K562 (cell line): ENCODE measurements around the gene TMEM271. TPM values are rescaled to one million over a fixed set of nuclear protein-coding genes. Genes with fewer than 3 reads are reported as not detected.

Experiments used
- ATAC-seq: fragments of 200-7000 bp; cut with Tn5 transposase; 3 replicates; pipeline ENCODE4 v1.9.1; 2020; ENCODE audit warnings: moderate library complexity
- BruUV-seq: library from RNA; stranded (reverse); fragments of 400-500 nt; replicated peaks from 2 replicates; lab custom pipeline; 2021; lab: Mats Ljungman, UMichigan
- CTCF ChIA-PET: fragments of 300-600 bp; formaldehyde crosslinking; extraction: SDS; loops from one replicate; lab custom pipeline; 2021; ENCODE audit warnings: low intra/inter-chr PET ratio; lab: Yijun Ruan, JAX
- POLR2A ChIA-PET: fragments of 300-600, 350-650 bp; sonication (Branson Sonifier 250); formaldehyde crosslinking; extraction: SDS; loops from one replicate; lab custom pipeline; 2021; ENCODE audit warnings: antibody characterized with exemption, inconsistent platforms; lab: Yijun Ruan, JAX
- DNase-seq, 4 experiments: peaks; one replicate each; pipeline versions ENCODE4 v3.0.0 to v3.0.0-alpha.2; 2011 to 2018; ENCODE audit warnings: low spot score in 3 of 4, mixed read lengths in 3 of 4; ENCODE audit errors: extremely low read depth in 1 of 4
- FAIRE-seq: peaks from 2 replicates; lab custom pipeline; 2011; peaks lifted over from hg19 to GRCh38; lab: Jason Lieb, UNC
- H2AFZ ChIP-seq: 2 replicates; pipeline ENCODE4 v1.6.0; 2011; ENCODE audit warnings: low read depth, low read length, control low read depth, inconsistent platforms
- H3K27ac ChIP-seq: fragments of 200-600 bp; 3 replicates; pipeline ENCODE4 v1.8.0; 2011; ENCODE audit warnings: low read depth, mild to moderate bottlenecking, control low read depth, inconsistent platforms, low read length, moderate library complexity, mixed read lengths; ENCODE audit errors: extremely low read depth
- H3K27me3 ChIP-seq, 2 experiments: fragments of 300-600 bp in 1 of 2; 2 replicates in 1 of 2; 3 replicates in 1 of 2; pipeline versions ENCODE4 v1.6.0 to v1.8.0; 2011; ENCODE audit warnings: inconsistent platforms in 2 of 2, low read length in 2 of 2, mild to moderate bottlenecking in 1 of 2, mixed read lengths in 1 of 2, moderate library complexity in 1 of 2; ENCODE audit not compliant: control insufficient read depth in 2 of 2, insufficient read depth in 2 of 2
- H3K36me3 ChIP-seq: fragments of 300-600 bp; 3 replicates; pipeline ENCODE4 v1.8.0; 2011; ENCODE audit warnings: mild to moderate bottlenecking, low read length, inconsistent platforms; ENCODE audit not compliant: control insufficient read depth, insufficient read depth
- H3K4me1 ChIP-seq, 2 experiments: fragments of 200-600 bp in 1 of 2; replicated peaks in 1 of 2; 2 replicates in 1 of 2; 3 replicates in 1 of 2; pipeline versions ENCODE4 v1.5.1 to v1.8.0; 2011; ENCODE audit warnings: inconsistent platforms in 2 of 2, low read length in 2 of 2, mild to moderate bottlenecking in 1 of 2, mixed read lengths in 1 of 2, moderate library complexity in 1 of 2; ENCODE audit not compliant: control insufficient read depth in 2 of 2, insufficient read depth in 2 of 2
- H3K4me2 ChIP-seq: 2 replicates; pipeline ENCODE4 v1.6.1; 2011; ENCODE audit warnings: low read length, control low read depth, inconsistent platforms, mixed read lengths; ENCODE audit not compliant: insufficient read depth
- H3K4me3 ChIP-seq: fragments of 200-600 bp; sonication (generic), shearing (Covaris generic); 2 replicates; pipeline ENCODE4 v1.5.1; 2016; ENCODE audit warnings: control low read depth, inconsistent platforms
- H3K79me2 ChIP-seq: fragments of 200-600 bp; 3 replicates; pipeline ENCODE4 v1.8.0; 2011; ENCODE audit warnings: low read length, inconsistent platforms; ENCODE audit not compliant: control insufficient read depth, insufficient read depth
- H3K9ac ChIP-seq, 2 experiments: 2 replicates each; pipeline versions ENCODE4 v1.6.0 to v1.6.1; 2011; ENCODE audit warnings: low read depth in 2 of 2, low read length in 2 of 2, control low read depth in 1 of 2, inconsistent platforms in 1 of 2, mild to moderate bottlenecking in 1 of 2, mixed read lengths in 1 of 2; ENCODE audit not compliant: insufficient read depth in 1 of 2
- H3K9me1 ChIP-seq: one replicate; pipeline ENCODE4 v1.6.0; 2011; ENCODE audit warnings: inconsistent platforms, mild to moderate bottlenecking, low read length, moderate library complexity; ENCODE audit not compliant: control insufficient read depth, insufficient read depth
- H3K9me3 ChIP-seq: replicated peaks from 2 replicates; pipeline ENCODE4 v1.5.1; 2011; ENCODE audit warnings: low read depth, low read length, inconsistent platforms; ENCODE audit not compliant: control insufficient read depth, insufficient read depth
- H4K20me1 ChIP-seq: replicated peaks from 2 replicates; pipeline ENCODE4 v1.6.1; 2011; ENCODE audit warnings: low read length, inconsistent platforms, mixed read lengths; ENCODE audit not compliant: control insufficient read depth, insufficient read depth
- CBX1 ChIP-seq: sonication (generic); IDR thresholded peaks from 2 replicates; pipeline ENCODE4 v1.6.1; 2016; ENCODE audit warnings: antibody characterized with exemption, low read depth, mild to moderate bottlenecking
- EP300 ChIP-seq: IDR thresholded peaks from 2 replicates; pipeline ENCODE4 v1.6.1; 2012; ENCODE audit warnings: low read length, improper control_type of control experiment
- EWSR1 ChIP-seq: fragments of 450-650 bp; IDR thresholded peaks from 2 replicates; pipeline ENCODE4 v1.6.1; 2018; ENCODE audit warnings: borderline replicate concordance, mild to moderate bottlenecking, low read depth, moderate library complexity; ENCODE audit not compliant: partially characterized antibody
- FOXP4 ChIP-seq: sonication (generic); formaldehyde crosslinking; IDR thresholded peaks from 2 replicates; pipeline ENCODE4 v1.8.0; 2022; ENCODE audit warnings: mild to moderate bottlenecking, missing genetic modification reagents, borderline replicate concordance
- HOXB6 ChIP-seq: fragments of 250-450 bp; sonication (Bioruptor Pico); IDR thresholded peaks from 2 replicates; pipeline ENCODE4 v1.5.1; 2022; ENCODE audit warnings: mild to moderate bottlenecking, borderline replicate concordance
- MAFK ChIP-seq: IDR thresholded peaks from 2 replicates; pipeline ENCODE4 v1.6.1; 2011; ENCODE audit warnings: low read length, improper control_type of control experiment
- MCM7 ChIP-seq, 2 experiments: fragments of 450-650 bp; IDR thresholded peaks; 2 replicates each; pipeline ENCODE4 v1.6.1; 2016 to 2018
- NONO ChIP-seq, 2 experiments: fragments of 200-400 bp in 1 of 2; fragments of 450-650 bp in 1 of 2; formaldehyde crosslinking in 1 of 2; IDR thresholded peaks; 2 replicates each; pipeline ENCODE4 v1.6.1; 2017; ENCODE audit warnings: low read depth in 2 of 2, mild to moderate bottlenecking in 2 of 2, moderate library complexity in 2 of 2, low read length in 1 of 2
- SMARCA5 ChIP-seq: fragments of 450-650 bp; IDR thresholded peaks from 2 replicates; pipeline ENCODE4 v1.6.1; 2016
- SMARCE1 ChIP-seq: fragments of 450-650 bp; IDR thresholded peaks from 2 replicates; pipeline ENCODE4 v1.7.1; 2016; ENCODE audit warnings: mild to moderate bottlenecking
- ZC3H11A ChIP-seq: IDR thresholded peaks from 2 replicates; pipeline ENCODE4 v1.6.1; 2012; ENCODE audit warnings: low read depth, low read length, improper control_type of control experiment
- WGBS: fragments of 100-300 bp; shearing (Covaris generic); methylation state at CpG from one replicate; pipeline ENCODE4 v1.1.6; 2016; ENCODE audit warnings: low coverage, mixed read lengths; ENCODE audit not compliant: insufficient coverage; ENCODE audit errors: missing lambda C conversion rate; 5-methylcytosine and 5-hydroxymethylcytosine counted together
- in situ Hi-C: fragments of 300-500 bp; cut with MboI; formaldehyde crosslinking; loops from 4 replicates; pipeline ENCODE4 v1.15.0; 2018; ENCODE audit warnings: inconsistent platforms, mixed read lengths
- intact Hi-C: fragments of 100-400 bp; cut with micrococcal nuclease; formaldehyde crosslinking; loops from 2 replicates; pipeline ENCODE4 v1.14.2; 2022
- polyA plus RNA-seq, 8 experiments: library from polyadenylated mRNA; depleted of rRNA in 4 of 8; stranded (reverse) in 5 of 8; unstranded in 3 of 8; fragments of >200 nt; fragmentation: Nextera tagmentation in 2 of 8; fragmentation: Illumina TruSeq in 1 of 8; extraction: Ambion mirVana in 2 of 8; extraction: Trizol in 1 of 8; gene quantifications; 2 replicates each; pipeline versions ENCODE4 v1.2.1 to v1.2.3, GENCODE V29; 2011 to 2014; ENCODE audit warnings: inconsistent platforms in 1 of 8, missing spikeins in 1 of 8
- total RNA-seq, 7 experiments: library from RNA; depleted of rRNA in 6 of 7; stranded (reverse); fragments of >200 nt in 6 of 7; fragmentation: Illumina TruSeq in 2 of 7; extraction: Trizol in 2 of 7; gene quantifications; 2 replicates each; pipeline versions ENCODE4 v1.2.1 to v1.2.3, GENCODE V29; 2011 to 2021; ENCODE audit warnings: low replicate concordance in 1 of 7

The TMEM271 gene
- total and polyA plus RNA-seq, 9 of the 15 experiments (the other 6 are each of a cell fraction or from before 2014, with no cell fraction given), result not detected

GRCh38 chr4:578451-579443, 2.7 kb upstream of the TMEM271 start:
- Histone ChIP-seq H3K36me3 (no peaks in the 10 kb centered on the region), H3K4me2 (no peak overlapping the region), H3K27ac (no peak overlapping the region), H3K9me1 (no peaks in the 10 kb centered on the region), H3K9ac (no peak overlapping the region), H3K9me3 (no peaks in the 10 kb centered on the region), H3K27me3 (peaks cover 5 to 21% of the 10 kb centered on the region in 2 experiments; a peak in 3 of 5 replicates)
- ATAC-seq (no peak), DNase-seq (no peak)
- intact Hi-C loops, result no loop called here
- POLR2A ChIA-PET, result interaction anchor here (0.7 kb wide), 1 partner anchor 132 kb away, joined by 3 read pairs; no protein-coding TSS in a partner anchor
- CTCF ChIA-PET, result no interaction called here
- TF ChIP-seq MCM7 (IDR thresholded peaks at IDR 0.05) (no peak), EWSR1 (no peak), EP300 (no peak), MAFK (no peak), ZC3H11A (no peak), FOXP4 (CRISPR knock-in tag) (no peak), SMARCA5 (no peak), SMARCE1 (no peak), CBX1 (no peak), HOXB6 (CRISPR knock-in tag) (no peak), NONO (IDR thresholded peaks at IDR 0.05; ENCODE audit: low read depth in 2 of 2, low read length in 1 of 2) (no peak)
- TF ChIP-seq, all 486 proteins: peak for 0
- in situ Hi-C loops, result no loop called here
- H2AFZ ChIP-seq, result no peak overlapping the region
- H3K4me3 ChIP-seq, result no peak overlapping the region
- WGBS, result 2% methylated on average over 32 of the region's 32 CpGs
- no peaks in the 10 kb centered on the region for H3K79me2 ChIP-seq
- no peak for FAIRE-seq
- H3K4me1 ChIP-seq, result peaks cover 0 to 18% of the 10 kb centered on the region in 2 experiments; a peak in 2 of 5 replicates
- no TSS peak for BruUV-seq
- no peaks in the 10 kb centered on the region for H4K20me1 ChIP-seq
